NCI-H748 (cell line): ENCODE data around the gene ATP6V0C.
A peak's percentile ranks its signal among the peaks of the same experiment; 100 is the strongest.
"Not testable (repeated sequence)": the region's sequence is repeated elsewhere in the genome, so short reads cannot be mapped to it uniquely, and the experiment has no call there.

ENCODE experiments used
- DNase-seq: peaks from one replicate; lab custom pipeline; 2025; ENCODE audit not compliant: unreplicated experiment; lab: John Stamatoyannopoulos, UW

Gene ATP6V0C

GRCh38 chr16:2527071-2527783 is 13.5 kb downstream of the ATP6V0C start:
- no peak for DNase-seq

GRCh38 chr16:2527784-2528100 is 14.0 kb downstream of the ATP6V0C start:
- DNase-seq, result no peak

- no peak for DNase-seq
These were observed 14.7 kb downstream of the ATP6V0C start for GRCh38 chr16:2528161-2529060.

GRCh38 chr16:2529061-2529931 is 15.5 kb downstream of the ATP6V0C start:
- no peak for DNase-seq

GRCh38 chr16:2529961-2530628 is 16.3 kb downstream of the ATP6V0C start:
- DNase-seq, result no peak

- no peak for DNase-seq
These were observed 17.0 kb downstream of the ATP6V0C start for GRCh38 chr16:2530629-2531318.

- no peak for DNase-seq
These were observed 17.6 kb downstream of the ATP6V0C start, which contains the start of gene CEMP1 for GRCh38 chr16:2531371-2531695. Gene CEMP1 (minus strand): TSS chr16:2531408. CDS start chr16:2531073, 335 bp downstream.

- peak; percentile 94 for DNase-seq
These were observed 18.1 kb downstream of the ATP6V0C start for GRCh38 chr16:2531696-2532493.

GRCh38 chr16:2532494-2533141 is 18.9 kb downstream of the ATP6V0C start:
- peak; percentile 50 for DNase-seq

GRCh38 chr16:2533142-2533755 is 19.5 kb downstream of the ATP6V0C start:
- not testable (repeated sequence) for DNase-seq

GRCh38 chr16:2533912-2534311 is 20.2 kb downstream of the ATP6V0C start:
- no peak for DNase-seq

GRCh38 chr16:2534335-2534734 is 20.6 kb downstream of the ATP6V0C start:
- not testable (repeated sequence) for DNase-seq

- no peak for DNase-seq
These were observed 21.9 kb downstream of the ATP6V0C start for GRCh38 chr16:2535625-2536013.

GRCh38 chr16:2537451-2538379 is 24.0 kb downstream of the ATP6V0C start, which contains the start of gene PDPK1:
Gene PDPK1 (plus strand): TSS chr16:2538021. CDS start chr16:2538113, 92 bp downstream.
- DNase-seq, result peak; percentile 92

- DNase-seq, result not testable (repeated sequence)
These were observed 25.6 kb downstream of the ATP6V0C start for GRCh38 chr16:2539192-2539844.

- DNase-seq, result not testable (repeated sequence)
These were observed 26.2 kb downstream of the ATP6V0C start for GRCh38 chr16:2539845-2540458.
